Transverse colon (tissue), 3 donors: ENCODE measurements around the gene STK35.

Experiments used
- CTCF ChIP-seq, 5 experiments: fragments of 200-600 bp in 3 of 5; fragments of 450-650 bp in 2 of 5; sonication (generic) in 3 of 5; IDR thresholded peaks; 1 replicate in 2 of 5; 2 replicates in 3 of 5; pipeline ENCODE4 v1.5.1; 2016 to 2017; ENCODE audit warnings: antibody characterized with exemption in 5 of 5, inconsistent platforms in 3 of 5, mild to moderate bottlenecking in 2 of 5, moderate library complexity in 1 of 5
- EP300 ChIP-seq: sonication (generic); formaldehyde crosslinking; IDR thresholded peaks from one replicate; pipeline ENCODE4 v1.6.1; 2017; ENCODE audit warnings: antibody characterized with exemption, low read depth
- POLR2A ChIP-seq: fragments of 450-650 bp; IDR thresholded peaks from one replicate; pipeline ENCODE4 v1.6.1; 2016; ENCODE audit warnings: antibody characterized with exemption, mild to moderate bottlenecking, moderate library complexity

GRCh38 chr20:2130062-2130591, 28.5 kb downstream of the STK35 start:
- TF ChIP-seq EP300 (no peak), CTCF (IDR thresholded peaks at IDR 0.05) (no peak), POLR2A (no peak)
